ENCODE data around the gene TIAM1. TPM values are rescaled to one million over a fixed set of nuclear protein-coding genes. Genes with fewer than 3 reads are reported as not detected.

Gene TIAM1
- total RNA-seq, 2 experiments from 2014 or later: 41.5 to 46.9 TPM

DNA sequence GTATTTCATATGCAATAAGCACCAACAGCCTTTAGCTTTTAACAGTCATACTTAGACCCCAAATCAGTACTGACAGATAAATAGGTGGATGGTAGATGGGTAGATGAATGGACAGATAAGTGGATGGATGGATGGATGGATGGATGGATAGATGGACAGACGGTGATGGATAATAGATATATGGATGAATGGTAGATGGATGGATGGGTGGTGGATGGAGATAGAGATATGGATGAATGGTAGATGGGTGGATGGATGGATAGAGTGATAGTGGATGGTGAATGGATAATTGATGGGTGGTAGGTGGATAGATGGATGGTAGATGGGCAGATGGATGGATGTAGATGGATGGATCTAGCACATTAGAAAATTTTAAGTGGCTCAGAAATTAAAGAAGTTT, 62.5 kb downstream of the TIAM1 start:
- POLR2A ChIA-PET: no interaction called here
- Mint-ChIP-seq H3K27ac (no peak overlapping the region), H3K4me3 (no peak overlapping the region)

GRCh38 chr21:31279986-31280385, 64.1 kb downstream of the TIAM1 start:
- ATAC-seq (no peak), DNase-seq (no peak)
- Mint-ChIP-seq H3K4me1 (ENCODE audit: low read depth) (peaks cover 25% of the 10 kb centered on the region), H3K9me3 (ENCODE audit: insufficient read depth) (no peaks in the 10 kb centered on the region), H3K27ac (no peak overlapping the region), H3K4me3 (no peak overlapping the region), H3K36me3 (ENCODE audit: low read depth) (peaks cover 3% of the 10 kb centered on the region), H3K27me3 (ENCODE audit: low read depth) (no peaks in the 10 kb centered on the region)
- POLR2A ChIA-PET: no interaction called here
- CTCF ChIA-PET: interaction anchor here (0.6 kb wide), 1 partner anchor 12 kb away, joined by 3 read pairs; no protein-coding TSS in a partner anchor

More for the DNA sequence above, 62.5 kb downstream of the TIAM1 start:
- H3K4me1 Mint-ChIP-seq (ENCODE audit: low read depth): peaks cover 30% of the 10 kb centered on the region
- H3K27me3 Mint-ChIP-seq (ENCODE audit: low read depth): no peaks in the 10 kb centered on the region
- DNase-seq (no peak), ATAC-seq (no peak)
- H3K36me3 Mint-ChIP-seq (ENCODE audit: low read depth): peaks cover 3% of the 10 kb centered on the region
- CTCF ChIA-PET: no interaction called here
- H3K9me3 Mint-ChIP-seq (ENCODE audit: insufficient read depth): no peaks in the 10 kb centered on the region

- no peaks in the 10 kb centered on the region for H3K9me3 Mint-ChIP-seq (ENCODE audit: insufficient read depth)
- no peak for ATAC-seq
- no peak overlapping the region for H3K4me3 Mint-ChIP-seq
- CTCF ChIA-PET: interaction anchor here (0.6 kb wide), 1 partner anchor 11 kb away, joined by 3 read pairs; no protein-coding TSS in a partner anchor
- H3K27me3 Mint-ChIP-seq (ENCODE audit: low read depth): no peaks in the 10 kb centered on the region
- peaks cover 21% of the 10 kb centered on the region for H3K4me1 Mint-ChIP-seq (ENCODE audit: low read depth)
- POLR2A ChIA-PET: no interaction called here
- DNase-seq: no peak
- no peak overlapping the region for H3K27ac Mint-ChIP-seq
- peaks cover 4% of the 10 kb centered on the region for H3K36me3 Mint-ChIP-seq (ENCODE audit: low read depth)
Measured at GRCh38 chr21:31279214-31279613, 64.8 kb downstream of the TIAM1 start.

DNA sequence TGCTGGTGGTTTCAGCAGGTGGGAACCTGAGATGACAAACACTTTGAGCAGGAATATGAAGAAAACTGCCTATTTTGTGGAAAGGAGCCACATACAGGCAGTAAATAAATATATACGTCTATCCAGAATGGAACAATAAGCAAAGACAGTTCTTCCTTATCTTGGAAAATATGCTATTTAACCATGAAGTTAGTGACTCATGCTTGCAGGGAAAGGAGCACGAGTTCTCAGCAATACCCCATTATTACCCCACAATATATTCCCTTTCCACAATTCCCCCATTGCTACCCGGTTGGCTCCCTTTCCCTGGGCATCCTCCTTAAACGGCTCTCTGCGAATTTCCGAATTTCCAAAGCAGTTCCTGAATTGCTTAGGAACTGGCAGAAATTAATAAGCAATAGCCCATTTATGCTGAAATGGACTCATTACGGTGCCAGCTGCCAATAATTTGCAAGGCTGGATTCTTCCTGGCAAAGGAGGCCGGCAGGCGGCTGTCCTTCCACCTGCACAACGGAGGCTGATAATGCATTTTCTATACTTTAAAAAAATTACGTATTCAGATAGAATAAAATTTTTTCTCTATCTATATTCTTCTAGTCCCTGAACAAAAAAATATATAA, 65.4 kb downstream of the TIAM1 start:
- no peak overlapping the region for H3K4me3 Mint-ChIP-seq
- no peaks in the 10 kb centered on the region for H3K27me3 Mint-ChIP-seq (ENCODE audit: low read depth)
- H3K27ac Mint-ChIP-seq: no peak overlapping the region
- no peaks in the 10 kb centered on the region for H3K9me3 Mint-ChIP-seq (ENCODE audit: insufficient read depth)
- POLR2A ChIA-PET: no interaction called here
- DNase-seq (no peak), ATAC-seq (no peak)
- H3K36me3 Mint-ChIP-seq (ENCODE audit: low read depth): peaks cover 8% of the 10 kb centered on the region
- H3K4me1 Mint-ChIP-seq (ENCODE audit: low read depth): peaks cover 17% of the 10 kb centered on the region
- CTCF ChIA-PET: no interaction called here

DNA sequence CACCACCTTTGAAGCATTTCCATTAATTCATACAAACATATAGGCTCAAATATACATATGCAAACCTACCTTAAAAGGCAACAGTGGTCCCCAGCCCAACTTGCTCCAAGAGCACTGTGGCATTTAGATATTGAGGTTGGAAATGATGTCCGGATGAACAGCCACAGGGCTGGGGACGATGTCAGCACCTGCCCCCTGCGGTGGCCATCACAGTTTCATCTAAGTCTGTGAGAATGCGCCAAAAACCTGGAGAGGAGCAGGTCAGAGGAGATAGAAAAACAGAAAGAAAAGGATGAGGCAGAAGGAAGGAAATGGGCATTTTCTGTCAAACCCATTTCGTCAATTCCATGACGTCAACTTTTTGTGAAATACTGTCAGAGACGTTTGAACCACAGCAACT, 67.4 kb downstream of the TIAM1 start:
- POLR2A ChIA-PET: interaction anchor here (0.6 kb wide), 1 partner anchor 51 kb away, joined by 4 read pairs; no protein-coding TSS in a partner anchor
- peaks cover 14% of the 10 kb centered on the region for H3K36me3 Mint-ChIP-seq (ENCODE audit: low read depth)

DNA sequence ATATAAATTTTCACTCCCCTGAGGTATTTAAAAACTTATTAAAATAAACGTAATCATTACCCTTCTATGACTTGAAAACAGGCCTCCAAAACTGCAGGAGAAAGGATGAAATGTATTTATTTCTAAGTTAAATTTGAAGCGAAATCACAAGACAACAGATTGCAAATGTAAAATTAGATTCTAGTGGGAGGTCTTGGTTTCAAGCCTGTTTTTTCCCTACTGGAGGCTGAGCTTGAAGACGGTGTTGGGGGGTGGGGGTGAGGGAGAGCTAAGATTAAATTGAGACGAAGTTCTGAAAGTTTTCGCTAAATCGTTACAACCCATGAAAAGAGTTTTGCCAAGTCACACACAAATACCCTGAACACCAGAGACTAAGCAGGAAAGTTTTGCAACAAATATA, 68.2 kb downstream of the TIAM1 start:
- H3K4me3 Mint-ChIP-seq: no peak overlapping the region
- POLR2A ChIA-PET: no interaction called here

More for the DNA sequence above, 67.4 kb downstream of the TIAM1 start:
- CTCF ChIA-PET: interaction anchor here (1.2 kb wide), 1 partner anchor 50 kb away, joined by 3 read pairs; no protein-coding TSS in a partner anchor
- DNase-seq (no peak), ATAC-seq (no peak)
- no peak overlapping the region for H3K27ac Mint-ChIP-seq
- no peak overlapping the region for H3K4me3 Mint-ChIP-seq
- H3K4me1 Mint-ChIP-seq (ENCODE audit: low read depth): peaks cover 18% of the 10 kb centered on the region
- H3K9me3 Mint-ChIP-seq (ENCODE audit: insufficient read depth): no peaks in the 10 kb centered on the region
- H3K27me3 Mint-ChIP-seq (ENCODE audit: low read depth): no peaks in the 10 kb centered on the region

DNA sequence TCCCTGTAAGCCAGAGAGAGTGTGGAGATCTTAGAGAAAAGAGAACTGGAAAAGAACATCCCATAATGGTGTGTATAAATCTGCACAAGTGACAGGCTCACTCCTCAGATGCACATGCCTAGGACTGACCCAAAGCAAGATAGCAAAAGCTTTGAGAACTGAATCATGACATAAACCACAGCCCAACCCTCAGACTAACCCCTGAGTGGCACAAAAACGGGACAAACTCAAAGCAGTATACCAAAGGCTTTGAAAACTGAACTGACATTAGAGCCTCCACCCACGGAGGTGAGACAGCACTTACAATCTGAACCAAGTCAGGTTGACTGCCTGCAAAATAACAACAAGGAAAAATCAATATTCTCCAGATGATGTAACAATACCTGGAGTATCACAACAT, 70.8 kb downstream of the TIAM1 start:
- Mint-ChIP-seq H3K4me3 (no peak overlapping the region), H3K27me3 (ENCODE audit: low read depth) (no peaks in the 10 kb centered on the region), H3K4me1 (ENCODE audit: low read depth) (peaks cover 23% of the 10 kb centered on the region), H3K9me3 (ENCODE audit: insufficient read depth) (no peaks in the 10 kb centered on the region), H3K27ac (peak overlapping the region; percentile 32), H3K36me3 (ENCODE audit: low read depth) (peaks cover 27% of the 10 kb centered on the region)
- ATAC-seq: no peak
- ChIA-PET POLR2A (no interaction called here), CTCF (no interaction called here)
- no peak for DNase-seq

More for the DNA sequence above, 68.2 kb downstream of the TIAM1 start:
- H3K9me3 Mint-ChIP-seq (ENCODE audit: insufficient read depth): no peaks in the 10 kb centered on the region
- DNase-seq: no peak
- H3K27ac Mint-ChIP-seq: no peak overlapping the region
- peaks cover 16% of the 10 kb centered on the region for H3K4me1 Mint-ChIP-seq (ENCODE audit: low read depth)
- H3K36me3 Mint-ChIP-seq (ENCODE audit: low read depth): peaks cover 17% of the 10 kb centered on the region
- no peaks in the 10 kb centered on the region for H3K27me3 Mint-ChIP-seq (ENCODE audit: low read depth)
- CTCF ChIA-PET: interaction anchor here (1.2 kb wide), 1 partner anchor 51 kb away, joined by 3 read pairs; no protein-coding TSS in a partner anchor
- ATAC-seq: no peak

GRCh38 chr21:31268090-31268489, 76.0 kb downstream of the TIAM1 start:
- peak; percentile 76 for ATAC-seq
- Mint-ChIP-seq H3K9me3 (ENCODE audit: insufficient read depth) (no peaks in the 10 kb centered on the region), H3K36me3 (ENCODE audit: low read depth) (peaks cover 55% of the 10 kb centered on the region), H3K27ac (peak overlapping the region; percentile 41), H3K4me3 (peak overlapping the region; percentile 24), H3K27me3 (ENCODE audit: low read depth) (no peaks in the 10 kb centered on the region), H3K4me1 (ENCODE audit: low read depth) (peaks cover 41% of the 10 kb centered on the region)
- no peak for DNase-seq
- CTCF ChIA-PET: interaction anchor here (0.7 to 1.4 kb wide), 2 partner anchors 11 to 36 kb away, joined by 3 read pairs; no protein-coding TSS in a partner anchor
- POLR2A ChIA-PET: interaction anchor here (0.6 to 1.2 kb wide), 4 partner anchors 17 to 169 kb away, joined by 3 to 5 read pairs (median 3); no protein-coding TSS in a partner anchor

GRCh38 chr21:31267644-31268043, 76.4 kb downstream of the TIAM1 start:
- DNase-seq (no peak), ATAC-seq (no peak)
- Mint-ChIP-seq H3K27ac (peak overlapping the region; percentile 41), H3K36me3 (ENCODE audit: low read depth) (peaks cover 54% of the 10 kb centered on the region), H3K4me1 (ENCODE audit: low read depth) (peaks cover 38% of the 10 kb centered on the region), H3K9me3 (ENCODE audit: insufficient read depth) (no peaks in the 10 kb centered on the region), H3K27me3 (ENCODE audit: low read depth) (no peaks in the 10 kb centered on the region), H3K4me3 (peak overlapping the region; percentile 24)
- ChIA-PET CTCF (no interaction called here), POLR2A (no interaction called here)

DNA sequence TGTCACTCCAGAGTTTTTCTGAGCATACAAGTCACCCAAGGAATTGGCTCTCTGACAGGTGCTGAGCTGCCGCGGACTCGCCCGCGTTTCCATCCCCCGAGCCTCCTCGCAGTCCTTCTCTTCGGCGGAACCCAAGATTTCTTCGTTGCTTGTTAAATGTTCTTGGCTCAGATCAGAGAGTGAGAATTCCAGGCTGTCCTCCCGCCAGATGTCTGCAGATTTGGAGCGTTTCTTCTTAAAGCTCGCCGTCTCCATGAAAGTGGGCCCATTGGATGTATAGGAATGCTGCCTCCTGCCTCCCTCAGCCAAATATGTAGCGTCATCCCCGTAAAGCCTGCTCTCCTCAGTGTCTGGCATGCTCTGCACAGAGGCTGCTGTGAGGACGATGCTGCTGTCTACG, 77.8 kb downstream of the TIAM1 start:
- Mint-ChIP-seq H3K4me1 (ENCODE audit: low read depth) (peaks cover 32% of the 10 kb centered on the region), H3K36me3 (ENCODE audit: low read depth) (peaks cover 49% of the 10 kb centered on the region), H3K27me3 (ENCODE audit: low read depth) (no peaks in the 10 kb centered on the region), H3K4me3 (no peak overlapping the region), H3K9me3 (ENCODE audit: insufficient read depth) (no peaks in the 10 kb centered on the region), H3K27ac (no peak overlapping the region)
- POLR2A ChIA-PET: no interaction called here
- DNase-seq (no peak), ATAC-seq (no peak)
- CTCF ChIA-PET: interaction anchor here (1.3 kb wide), 1 partner anchor 19 kb away, joined by 3 read pairs; no protein-coding TSS in a partner anchor

GRCh38 chr21:31265366-31266013, 78.6 kb downstream of the TIAM1 start:
- Mint-ChIP-seq H3K27ac (peak overlapping the region; percentile 23), H3K27me3 (ENCODE audit: low read depth) (no peaks in the 10 kb centered on the region), H3K4me3 (peak overlapping the region; percentile 10), H3K9me3 (ENCODE audit: insufficient read depth) (no peaks in the 10 kb centered on the region), H3K36me3 (ENCODE audit: low read depth) (peaks cover 44% of the 10 kb centered on the region), H3K4me1 (ENCODE audit: low read depth) (peaks cover 32% of the 10 kb centered on the region)
- DNase-seq (no peak), ATAC-seq (peak; percentile 15)
- CTCF ChIA-PET: interaction anchor here (0.7 to 1.3 kb wide), 2 partner anchors 18 to 84 kb away, joined by 3 read pairs; no protein-coding TSS in a partner anchor
- POLR2A ChIA-PET: no interaction called here

GRCh38 chr21:31264574-31264973, 79.5 kb downstream of the TIAM1 start:
- H3K27me3 Mint-ChIP-seq (ENCODE audit: low read depth): no peaks in the 10 kb centered on the region
- H3K4me3 Mint-ChIP-seq: no peak overlapping the region
- no peaks in the 10 kb centered on the region for H3K9me3 Mint-ChIP-seq (ENCODE audit: insufficient read depth)
- peaks cover 40% of the 10 kb centered on the region for H3K36me3 Mint-ChIP-seq (ENCODE audit: low read depth)
- no peak for ATAC-seq
- ChIA-PET CTCF (interaction anchor here (1.2 kb wide), 1 partner anchor 51 kb away, joined by 3 read pairs; no protein-coding TSS in a partner anchor), POLR2A (no interaction called here)
- DNase-seq: no peak
- peaks cover 32% of the 10 kb centered on the region for H3K4me1 Mint-ChIP-seq (ENCODE audit: low read depth)
- no peak overlapping the region for H3K27ac Mint-ChIP-seq

Data from activated CD8-positive, alpha-beta T cell treated with anti-CD3 and anti-CD28 coated beads, Interleukin-2, amount 10 ng/mL, durations not matched to agents 7 days and 5 days (primary cell).